Activated CD8-positive, alpha-beta memory T cell treated with anti-CD3 and anti-CD28 coated beads for 48 hours (primary cell): ENCODE data around the gene VASH2.
"Not testable (repeated sequence)": the region's sequence is repeated elsewhere in the genome, so short reads cannot be mapped to it uniquely, and the experiment has no call there.

Experiments
- DNase-seq, 3 experiments: peaks; one replicate each; pipeline ENCODE4 v3.0.0-alpha.2; 2020; ENCODE audit warnings: low read depth in 2 of 3, low spot score in 2 of 3

Gene VASH2

DNA sequence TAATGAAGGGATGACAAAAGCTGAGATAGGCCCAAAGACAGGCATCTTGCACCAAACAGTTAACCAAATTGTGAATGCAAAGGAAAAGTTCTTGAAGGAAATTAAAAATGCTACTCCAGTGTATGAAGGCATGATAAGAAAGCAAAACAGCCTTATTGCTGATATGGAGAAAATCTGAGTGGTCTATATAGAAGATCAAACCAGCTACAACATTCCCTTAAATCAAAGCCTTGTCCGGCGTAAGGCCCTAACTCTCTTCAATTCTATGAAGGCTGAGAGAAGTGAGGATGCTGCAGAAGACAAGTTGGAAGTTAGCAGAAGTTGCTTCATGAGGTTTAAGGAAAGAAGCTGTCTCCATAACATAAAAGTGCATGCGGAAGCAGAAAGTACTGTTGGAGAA lies 69.7 kb downstream of the VASH2 start:
- no peak for DNase-seq

DNA sequence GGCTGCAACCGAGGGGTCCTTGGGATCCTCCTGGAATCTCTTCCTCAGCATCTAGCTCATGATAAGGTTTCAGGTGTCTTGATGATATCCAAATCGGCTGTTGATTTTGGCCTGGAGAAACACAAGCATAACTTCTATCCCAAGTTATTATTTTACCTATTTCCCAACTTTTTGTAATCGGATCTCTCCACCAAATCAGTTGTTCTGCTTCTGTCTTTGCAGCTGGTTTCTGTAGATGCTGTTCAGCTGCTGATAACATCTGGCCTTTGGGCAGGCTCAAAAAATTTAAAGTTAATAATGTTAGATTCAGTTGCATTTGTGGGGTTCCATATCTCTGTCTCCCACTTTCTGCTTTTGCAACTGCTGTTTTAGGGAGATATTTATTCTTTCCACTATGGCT lies 76.7 kb downstream of the VASH2 start:
- DNase-seq: not testable (repeated sequence)

DNA sequence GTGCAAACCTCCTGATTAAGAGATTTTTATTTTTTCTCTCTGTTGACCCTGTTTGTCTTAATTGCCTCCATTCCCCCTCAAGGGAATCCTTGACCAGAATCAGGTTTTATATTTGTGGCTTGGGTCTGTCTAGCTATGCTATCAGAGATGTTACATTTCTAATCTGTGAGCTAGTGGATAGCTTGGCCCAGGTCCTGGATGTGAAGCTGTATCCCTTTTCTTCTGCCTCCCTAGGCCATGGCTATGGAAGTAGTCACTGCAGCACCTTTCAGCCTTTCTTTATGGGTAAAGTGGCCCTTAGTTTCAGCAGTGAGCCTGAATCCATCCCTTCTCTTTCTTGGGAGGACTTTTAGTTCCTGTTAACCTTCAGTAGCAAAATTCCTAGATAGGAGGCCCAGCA lies 82.3 kb downstream of the VASH2 start:
- DNase-seq: no peak

DNA sequence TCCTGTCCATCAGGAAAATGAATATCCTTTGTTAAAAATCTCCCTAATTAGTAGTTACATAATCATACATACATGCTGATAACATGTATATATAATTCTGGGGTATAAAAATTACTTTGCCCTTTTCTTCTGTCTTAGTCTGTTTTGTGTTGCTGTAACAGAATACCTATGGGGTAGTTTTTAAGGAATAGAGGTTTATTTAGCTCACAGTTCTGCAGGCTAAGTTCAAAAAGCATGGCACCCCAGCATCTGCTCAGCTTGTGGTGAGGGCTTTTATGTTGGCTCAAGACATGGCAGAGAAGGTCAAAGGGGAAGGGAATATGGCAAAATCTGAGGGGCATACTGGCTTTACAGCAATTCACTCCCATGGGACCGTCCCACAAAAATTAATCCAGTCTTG lies 84.4 kb downstream of the VASH2 start:
- DNase-seq: no peak

DNA sequence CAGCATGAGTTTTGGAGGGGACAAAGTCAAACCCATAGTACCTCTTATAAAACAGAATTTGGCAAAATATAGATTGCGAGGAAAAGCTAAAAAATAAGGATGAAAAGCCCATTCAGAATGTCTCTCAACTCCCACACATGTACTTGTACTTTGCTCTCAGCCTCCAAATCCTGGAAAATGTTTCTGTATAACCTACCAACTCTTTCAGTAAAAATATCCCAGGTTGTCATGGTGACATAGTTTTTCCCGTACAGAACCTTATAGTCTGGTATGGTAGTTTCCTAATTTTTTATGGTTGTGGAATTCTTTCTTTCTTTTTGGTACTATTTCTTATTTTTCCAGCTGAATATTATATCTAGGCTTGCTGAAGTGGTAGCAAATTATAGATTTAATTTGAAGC lies 85.2 kb downstream of the VASH2 start:
- DNase-seq: no peak
